DMS153 treated with DMSO at 0.1 percent for 48 hours (cell line): Measurements from ENCODE around the gene GAGE10.
"Not testable (repeated sequence)": the region's sequence is repeated elsewhere in the genome, so short reads cannot be mapped to it uniquely, and the experiment has no call there.

Source experiments
- DNase-seq: peaks from one replicate; lab custom pipeline; 2025; ENCODE audit not compliant: unreplicated experiment; lab: John Stamatoyannopoulos, UW

GAGE10 gene

DNA sequence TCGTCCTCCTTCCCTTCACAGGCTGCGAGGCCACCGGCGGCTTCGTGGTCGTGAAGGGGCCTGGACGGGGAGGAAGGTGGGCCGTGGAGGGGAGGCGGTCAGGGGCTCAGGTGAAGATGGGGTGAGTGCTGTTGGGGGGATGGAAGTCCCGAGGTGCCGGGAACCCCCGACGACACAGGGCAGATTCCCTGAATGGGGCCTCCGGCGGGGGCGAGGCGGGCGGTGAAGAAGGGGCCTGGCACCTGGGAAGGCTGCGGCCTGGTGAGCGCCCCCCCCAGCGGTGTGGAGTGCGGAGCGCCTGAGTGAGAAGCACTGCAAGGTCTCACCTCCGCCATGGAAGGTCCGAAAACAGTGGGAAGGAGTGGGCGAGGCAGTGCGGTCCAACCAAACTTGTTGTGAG lies 18.8 kb downstream of the GAGE10 start:
- DNase-seq, result not testable (repeated sequence)

GRCh38 chrX:49323735-49324134 lies 20.3 kb downstream of the GAGE10 start:
- DNase-seq, result not testable (repeated sequence)

DNA sequence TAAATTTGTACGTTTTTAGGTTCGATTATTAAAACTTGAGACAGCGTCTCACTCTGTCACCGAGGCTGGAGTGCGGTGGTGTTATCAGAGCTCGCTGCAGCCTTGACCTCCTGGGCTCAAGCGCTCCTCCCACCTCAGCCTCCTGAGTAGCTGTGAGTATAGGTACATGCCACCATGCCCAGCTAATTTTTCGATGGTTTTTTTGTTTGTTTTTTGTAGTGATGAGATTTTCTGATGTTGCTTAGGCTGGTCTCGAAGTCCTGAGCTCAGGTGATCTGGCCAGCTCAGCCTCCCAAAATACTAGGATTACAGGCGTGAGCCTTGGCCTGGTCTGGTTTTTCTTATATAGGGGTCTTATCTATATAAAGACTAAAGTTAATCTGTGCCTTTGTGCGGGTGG lies 27.0 kb downstream of the GAGE10 start:
- DNase-seq, result not testable (repeated sequence)

DNA sequence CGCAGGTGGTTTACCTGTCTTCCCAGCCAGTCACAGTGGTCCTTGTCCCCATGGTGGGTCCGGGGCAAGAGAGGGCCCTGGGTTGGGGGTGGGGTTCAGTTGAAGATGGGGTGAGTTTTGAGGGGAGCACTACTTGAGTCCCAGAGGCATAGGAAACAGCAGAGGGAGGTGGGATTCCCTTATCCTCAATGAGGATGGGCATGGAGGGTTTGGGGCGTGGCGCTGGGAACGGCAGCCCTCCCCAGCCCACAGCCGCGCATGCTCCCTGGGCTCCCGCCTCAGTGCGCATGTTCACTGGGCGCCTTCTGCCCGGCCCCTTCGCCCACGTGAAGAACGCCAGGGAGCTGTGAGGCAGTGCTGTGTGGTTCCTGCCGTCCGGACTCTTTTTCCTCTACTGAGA lies 27.8 kb downstream of the GAGE10 start, which contains the start of gene GAGE13:
GAGE13 (plus strand) TSS at position 301 of the 400 bp plus-strand sequence. CDS start 1,156 bp downstream, outside the sequence.
- DNase-seq, result not testable (repeated sequence)

- not testable (repeated sequence) for DNase-seq
These were observed 28.4 kb downstream of the GAGE10 start for GRCh38 chrX:49331841-49332240.

DNA sequence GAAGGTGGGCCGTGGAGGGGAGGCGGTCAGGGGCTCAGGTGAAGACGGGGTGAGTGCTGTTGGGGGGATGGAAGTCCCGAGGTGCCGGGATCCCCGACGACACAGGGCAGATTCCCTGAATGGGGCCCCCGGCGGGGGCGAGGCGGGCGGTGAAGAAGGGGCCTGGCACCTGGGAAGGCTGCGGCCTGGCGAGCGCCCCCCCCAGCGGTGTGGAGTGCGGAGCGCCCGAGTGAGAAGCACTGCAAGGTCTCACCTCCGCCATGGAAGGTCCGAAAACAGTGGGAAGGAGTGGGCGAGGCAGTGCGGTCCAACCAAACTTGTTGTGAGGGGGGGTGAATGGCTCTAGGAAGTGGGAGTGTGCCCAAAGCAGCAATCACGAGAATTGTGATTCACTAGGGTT lies 38.0 kb downstream of the GAGE10 start:
- DNase-seq, result not testable (repeated sequence)

- DNase-seq, result not testable (repeated sequence)
These were observed 41.2 kb downstream of the GAGE10 start for GRCh38 chrX:49344496-49345175.

DNA sequence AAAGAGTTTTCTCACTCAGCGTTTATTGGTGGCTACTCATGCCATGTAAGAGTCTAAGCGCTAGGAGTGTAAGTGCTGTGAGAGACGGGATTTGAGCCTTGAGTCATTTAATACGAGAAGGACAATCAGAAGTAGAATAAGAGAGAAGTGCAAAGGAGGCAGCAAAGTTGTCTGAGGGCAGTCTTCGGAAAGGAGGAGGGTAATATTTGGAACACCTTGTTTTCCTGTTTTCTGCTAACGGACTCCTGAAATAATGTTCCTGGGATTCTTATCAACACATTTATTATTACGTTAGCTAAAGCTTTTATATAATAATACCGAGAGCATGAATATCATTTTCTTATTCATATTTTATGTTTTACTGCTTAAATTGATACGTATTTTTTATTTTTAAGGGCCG lies 42.0 kb downstream of the GAGE10 start:
- not testable (repeated sequence) for DNase-seq

DNA sequence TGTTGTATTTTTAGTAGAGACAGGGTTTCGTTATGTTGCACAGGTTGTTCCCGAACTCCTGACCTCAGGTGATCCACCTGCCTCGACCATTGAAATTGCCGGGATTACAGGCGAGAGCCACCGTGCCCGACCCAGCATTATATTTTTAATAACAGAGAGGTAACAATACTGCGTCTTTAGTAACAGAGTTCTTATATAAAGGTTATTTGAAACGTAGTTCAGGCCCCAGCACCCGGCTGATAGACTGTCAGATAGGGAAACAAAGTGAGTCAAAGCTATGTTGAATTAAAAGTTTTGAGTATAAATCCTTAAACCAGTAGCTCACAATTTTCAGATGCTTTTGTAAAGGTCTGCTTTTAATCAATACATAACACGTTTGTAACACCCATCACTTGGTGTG lies 42.7 kb downstream of the GAGE10 start:
- DNase-seq, result not testable (repeated sequence)
